HL-60 (cell line): ENCODE measurements around the gene GRIP2.

ENCODE experiments used
- GABPA ChIP-seq: IDR thresholded peaks from 2 replicates; pipeline ENCODE4 v1.6.1; 2012; ENCODE audit warnings: low read depth
- TF ChIP-seq, protein P1 (sequence below): IDR thresholded peaks from one replicate; pipeline ENCODE4 v1.5.1; 2011; ENCODE audit warnings: low read length, control low read depth, inconsistent platforms; ENCODE audit not compliant: insufficient read depth
- TF ChIP-seq, protein P2 (sequence below): IDR thresholded peaks from 2 replicates; pipeline ENCODE4 v1.6.1; 2012; ENCODE audit warnings: low read depth; ENCODE audit not compliant: insufficient replicate concordance

DNA sequence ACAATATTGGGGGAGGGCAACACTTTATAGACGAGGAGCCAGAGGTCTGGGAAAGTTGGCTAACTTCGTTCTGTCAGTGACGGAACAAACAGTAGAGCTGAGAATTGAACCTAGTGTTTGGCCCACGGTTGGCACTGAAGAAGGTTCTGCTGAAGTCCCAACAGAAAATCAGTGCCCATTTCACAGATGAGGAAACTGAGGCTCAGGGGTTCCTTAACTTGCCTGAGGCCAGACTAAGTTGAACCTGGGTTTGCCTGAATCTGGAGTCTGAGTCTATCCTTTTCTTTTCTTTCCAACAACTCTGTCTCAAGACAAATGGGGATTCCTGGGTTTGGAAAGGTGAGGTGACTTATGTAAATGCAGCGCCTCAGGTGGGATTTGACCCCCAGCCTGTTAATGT, 82.7 kb downstream of the GRIP2 start:
- TF ChIP-seq, protein P1, sequence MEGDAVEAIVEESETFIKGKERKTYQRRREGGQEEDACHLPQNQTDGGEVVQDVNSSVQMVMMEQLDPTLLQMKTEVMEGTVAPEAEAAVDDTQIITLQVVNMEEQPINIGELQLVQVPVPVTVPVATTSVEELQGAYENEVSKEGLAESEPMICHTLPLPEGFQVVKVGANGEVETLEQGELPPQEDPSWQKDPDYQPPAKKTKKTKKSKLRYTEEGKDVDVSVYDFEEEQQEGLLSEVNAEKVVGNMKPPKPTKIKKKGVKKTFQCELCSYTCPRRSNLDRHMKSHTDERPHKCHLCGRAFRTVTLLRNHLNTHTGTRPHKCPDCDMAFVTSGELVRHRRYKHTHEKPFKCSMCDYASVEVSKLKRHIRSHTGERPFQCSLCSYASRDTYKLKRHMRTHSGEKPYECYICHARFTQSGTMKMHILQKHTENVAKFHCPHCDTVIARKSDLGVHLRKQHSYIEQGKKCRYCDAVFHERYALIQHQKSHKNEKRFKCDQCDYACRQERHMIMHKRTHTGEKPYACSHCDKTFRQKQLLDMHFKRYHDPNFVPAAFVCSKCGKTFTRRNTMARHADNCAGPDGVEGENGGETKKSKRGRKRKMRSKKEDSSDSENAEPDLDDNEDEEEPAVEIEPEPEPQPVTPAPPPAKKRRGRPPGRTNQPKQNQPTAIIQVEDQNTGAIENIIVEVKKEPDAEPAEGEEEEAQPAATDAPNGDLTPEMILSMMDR: no peak
- no peak for TF ChIP-seq GABPA
- TF ChIP-seq, protein P2, sequence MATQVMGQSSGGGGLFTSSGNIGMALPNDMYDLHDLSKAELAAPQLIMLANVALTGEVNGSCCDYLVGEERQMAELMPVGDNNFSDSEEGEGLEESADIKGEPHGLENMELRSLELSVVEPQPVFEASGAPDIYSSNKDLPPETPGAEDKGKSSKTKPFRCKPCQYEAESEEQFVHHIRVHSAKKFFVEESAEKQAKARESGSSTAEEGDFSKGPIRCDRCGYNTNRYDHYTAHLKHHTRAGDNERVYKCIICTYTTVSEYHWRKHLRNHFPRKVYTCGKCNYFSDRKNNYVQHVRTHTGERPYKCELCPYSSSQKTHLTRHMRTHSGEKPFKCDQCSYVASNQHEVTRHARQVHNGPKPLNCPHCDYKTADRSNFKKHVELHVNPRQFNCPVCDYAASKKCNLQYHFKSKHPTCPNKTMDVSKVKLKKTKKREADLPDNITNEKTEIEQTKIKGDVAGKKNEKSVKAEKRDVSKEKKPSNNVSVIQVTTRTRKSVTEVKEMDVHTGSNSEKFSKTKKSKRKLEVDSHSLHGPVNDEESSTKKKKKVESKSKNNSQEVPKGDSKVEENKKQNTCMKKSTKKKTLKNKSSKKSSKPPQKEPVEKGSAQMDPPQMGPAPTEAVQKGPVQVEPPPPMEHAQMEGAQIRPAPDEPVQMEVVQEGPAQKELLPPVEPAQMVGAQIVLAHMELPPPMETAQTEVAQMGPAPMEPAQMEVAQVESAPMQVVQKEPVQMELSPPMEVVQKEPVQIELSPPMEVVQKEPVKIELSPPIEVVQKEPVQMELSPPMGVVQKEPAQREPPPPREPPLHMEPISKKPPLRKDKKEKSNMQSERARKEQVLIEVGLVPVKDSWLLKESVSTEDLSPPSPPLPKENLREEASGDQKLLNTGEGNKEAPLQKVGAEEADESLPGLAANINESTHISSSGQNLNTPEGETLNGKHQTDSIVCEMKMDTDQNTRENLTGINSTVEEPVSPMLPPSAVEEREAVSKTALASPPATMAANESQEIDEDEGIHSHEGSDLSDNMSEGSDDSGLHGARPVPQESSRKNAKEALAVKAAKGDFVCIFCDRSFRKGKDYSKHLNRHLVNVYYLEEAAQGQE: no peak
